ENCODE results near the gene GAPDH. TPM values are rescaled to one million over a fixed set of nuclear protein-coding genes. Genes with fewer than 3 reads are reported as not detected.
"Not testable (repeated sequence)": the region's sequence is repeated elsewhere in the genome, so short reads cannot be mapped to it uniquely, and the experiment has no call there.

Gene GAPDH
- polyA plus RNA-seq, 1 donor from 2014 or later = 1,479 TPM

DNA sequence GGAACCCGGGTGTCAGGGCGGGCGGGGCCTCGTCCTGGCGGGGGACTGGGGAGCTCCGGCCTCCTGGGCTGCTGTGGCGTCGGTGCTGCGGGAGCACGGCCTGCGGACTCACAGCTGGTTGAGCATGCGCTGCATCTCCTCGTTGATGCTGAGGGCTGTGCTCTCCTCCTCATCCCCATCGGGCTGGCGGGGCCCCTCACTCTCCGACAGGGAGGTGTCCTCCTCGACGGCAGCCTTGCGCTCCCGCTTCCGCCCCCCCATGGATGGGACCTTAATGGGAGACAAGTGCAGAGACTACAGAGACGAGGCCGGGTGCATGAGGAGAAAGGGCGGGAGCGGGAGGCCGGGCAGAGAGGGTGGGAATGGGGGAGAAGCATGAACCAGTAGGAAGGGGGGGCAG lies 14.2 kb downstream of the GAPDH start:
- peaks cover 5% of the 10 kb centered on the region for H3K36me3 Mint-ChIP-seq
- H3K4me1 Mint-ChIP-seq = peaks cover 3 to 8% (median 7%) of the 10 kb centered on the region in 3 donors
- H3K4me3 Mint-ChIP-seq = no peak overlapping the region
- no peak overlapping the region for H3K27ac Mint-ChIP-seq
- H3K27me3 Mint-ChIP-seq = no peaks in the 10 kb centered on the region
- H3K9me3 Mint-ChIP-seq = no peaks in the 10 kb centered on the region

DNA sequence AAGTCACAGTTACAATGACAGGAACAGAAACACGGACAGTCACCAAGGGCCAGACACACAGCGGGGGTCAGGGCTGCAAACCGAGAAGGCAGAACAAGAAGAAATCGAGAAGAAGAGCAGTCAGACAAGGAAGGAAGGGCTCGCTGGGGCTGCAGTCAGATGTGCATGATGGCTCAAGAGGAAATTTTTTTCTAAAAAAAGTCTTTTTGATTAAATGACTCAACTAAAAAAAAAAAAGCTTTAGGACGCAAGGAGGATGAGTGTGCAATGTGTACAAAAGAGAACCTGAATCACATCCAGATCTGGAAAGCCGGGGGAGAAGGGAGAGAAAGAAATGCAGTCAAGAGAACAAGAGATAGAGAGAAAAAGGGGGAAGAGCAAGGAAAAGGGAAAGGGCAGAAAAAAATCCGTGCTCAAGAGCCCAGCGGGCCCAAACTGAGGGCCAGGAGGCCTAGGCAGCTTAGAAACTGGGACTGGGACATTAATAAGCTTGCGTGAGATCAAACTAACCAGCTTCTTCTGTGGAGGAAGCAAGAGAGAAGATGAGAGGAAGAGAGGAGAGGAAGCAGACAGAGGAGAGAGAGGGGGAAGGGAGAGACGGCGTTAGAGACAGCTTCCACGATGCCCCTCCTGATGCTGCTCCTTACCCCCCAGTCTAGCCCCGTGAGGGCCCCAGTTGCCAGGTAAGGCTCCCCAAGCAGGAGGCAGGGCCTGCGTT lies 14.8 kb downstream of the GAPDH start:
- no peaks in the 10 kb centered on the region for H3K9me3 Mint-ChIP-seq
- peak overlapping the region in 1 of 3 donors; percentile 47 for H3K27ac Mint-ChIP-seq
- H3K4me1 Mint-ChIP-seq = peaks cover 5 to 12% (median 12%) of the 10 kb centered on the region in 3 donors
- H3K36me3 Mint-ChIP-seq = peaks cover 5% of the 10 kb centered on the region
- no peak overlapping the region for H3K4me3 Mint-ChIP-seq
- H3K27me3 Mint-ChIP-seq = no peaks in the 10 kb centered on the region

DNA sequence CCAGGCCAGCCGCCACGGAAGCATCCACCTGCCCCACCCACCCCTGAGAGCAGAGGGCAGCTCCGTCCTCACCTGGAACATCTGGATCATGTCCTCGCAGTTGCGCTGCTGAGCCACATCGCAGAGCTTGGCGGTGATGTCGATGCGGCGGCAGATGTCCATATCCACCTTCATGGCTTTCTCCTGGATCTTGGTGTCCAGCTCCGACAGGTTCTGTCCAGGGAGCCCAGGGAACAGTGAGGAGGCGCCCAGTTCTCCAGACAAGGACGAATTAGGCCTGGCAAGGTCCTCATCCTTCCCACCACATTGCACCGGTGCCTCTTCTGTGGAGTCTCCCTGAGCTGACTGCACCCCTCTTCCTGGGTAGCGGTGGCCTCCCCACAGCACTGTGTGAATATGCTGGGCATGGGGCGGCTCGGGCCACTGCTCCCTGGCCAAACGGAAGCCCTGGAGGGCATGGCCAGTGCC lies 15.4 kb downstream of the GAPDH start:
- H3K27me3 Mint-ChIP-seq = no peaks in the 10 kb centered on the region
- peak overlapping the region in 1 of 3 donors; percentile 47 for H3K27ac Mint-ChIP-seq
- peaks cover 10 to 18% (median 15%) of the 10 kb centered on the region in 3 donors for H3K4me1 Mint-ChIP-seq
- peaks cover 3% of the 10 kb centered on the region for H3K36me3 Mint-ChIP-seq
- H3K4me3 Mint-ChIP-seq = no peak overlapping the region
- H3K9me3 Mint-ChIP-seq = no peaks in the 10 kb centered on the region

DNA sequence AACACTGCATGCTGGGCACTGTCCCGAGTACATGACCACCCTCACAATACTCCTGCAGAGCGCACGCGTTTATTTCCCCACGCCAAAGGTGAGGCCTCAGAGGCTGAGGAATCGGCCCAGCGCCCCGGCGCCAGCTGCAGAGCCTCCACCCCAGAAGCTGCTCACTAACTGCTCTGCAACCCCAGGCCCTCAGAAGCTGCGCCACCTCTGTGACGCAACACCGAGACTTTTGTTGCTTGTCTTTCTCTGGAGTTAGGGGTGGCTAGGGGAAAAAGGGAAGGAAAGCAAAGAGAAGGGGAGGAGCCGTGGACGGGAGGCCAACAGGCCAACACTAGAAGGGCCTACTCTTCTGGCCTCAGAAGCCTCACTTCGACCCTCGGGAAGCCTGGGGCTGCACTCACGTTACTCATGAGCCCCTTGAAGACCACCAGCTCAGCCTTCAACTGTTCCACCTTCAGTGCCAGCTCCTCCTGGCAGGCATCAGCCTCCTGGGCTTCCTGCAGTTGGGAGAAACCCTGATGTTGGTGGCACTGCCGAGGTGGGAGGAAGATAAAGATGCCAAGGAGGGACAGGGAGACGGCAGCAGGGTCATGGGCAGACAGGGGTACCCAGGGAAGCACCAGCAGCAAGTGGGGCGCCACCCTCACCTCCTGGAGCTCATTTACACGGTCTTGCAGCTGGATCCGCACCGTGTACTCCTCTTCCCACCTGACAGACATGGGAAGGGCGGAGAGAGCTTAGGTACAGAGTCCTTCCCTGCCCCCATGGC lies 16.2 kb downstream of the GAPDH start:
- peaks cover 3% of the 10 kb centered on the region for H3K36me3 Mint-ChIP-seq
- H3K4me3 Mint-ChIP-seq = no peak overlapping the region
- peaks cover 1% of the 10 kb centered on the region for H3K27me3 Mint-ChIP-seq
- no peak overlapping the region for H3K27ac Mint-ChIP-seq
- peaks cover 10 to 23% (median 20%) of the 10 kb centered on the region in 3 donors for H3K4me1 Mint-ChIP-seq
- no peaks in the 10 kb centered on the region for H3K9me3 Mint-ChIP-seq

DNA sequence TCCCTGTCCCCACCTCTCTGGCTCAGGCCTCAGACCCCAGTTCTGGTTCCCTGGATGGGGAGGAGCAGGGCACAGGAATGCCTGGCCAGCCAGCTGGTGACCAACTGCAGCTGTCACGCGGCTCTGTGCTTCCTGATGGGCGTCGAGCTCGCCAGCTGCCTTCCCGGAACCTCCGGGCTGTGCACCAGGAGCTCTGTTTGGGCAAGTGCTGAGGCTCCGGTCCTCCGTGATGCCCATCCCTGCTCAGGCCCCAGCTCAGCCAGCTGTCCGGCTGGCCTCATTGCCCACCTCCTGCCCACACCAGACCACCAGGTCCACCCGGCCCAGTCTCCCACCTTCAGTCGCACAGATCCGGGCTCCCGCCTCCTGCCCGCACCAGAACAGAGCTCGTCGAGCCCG lies 16.7 kb downstream of the GAPDH start:
- Mint-ChIP-seq H3K36me3 (peaks cover 3% of the 10 kb centered on the region), H3K4me3 (peak overlapping the region in 1 of 4 donors; percentile 26), H3K27ac (no peak overlapping the region), H3K4me1 (peaks cover 12 to 23% (median 20%) of the 10 kb centered on the region in 3 donors), H3K9me3 (no peaks in the 10 kb centered on the region), H3K27me3 (peaks cover 1% of the 10 kb centered on the region)

DNA sequence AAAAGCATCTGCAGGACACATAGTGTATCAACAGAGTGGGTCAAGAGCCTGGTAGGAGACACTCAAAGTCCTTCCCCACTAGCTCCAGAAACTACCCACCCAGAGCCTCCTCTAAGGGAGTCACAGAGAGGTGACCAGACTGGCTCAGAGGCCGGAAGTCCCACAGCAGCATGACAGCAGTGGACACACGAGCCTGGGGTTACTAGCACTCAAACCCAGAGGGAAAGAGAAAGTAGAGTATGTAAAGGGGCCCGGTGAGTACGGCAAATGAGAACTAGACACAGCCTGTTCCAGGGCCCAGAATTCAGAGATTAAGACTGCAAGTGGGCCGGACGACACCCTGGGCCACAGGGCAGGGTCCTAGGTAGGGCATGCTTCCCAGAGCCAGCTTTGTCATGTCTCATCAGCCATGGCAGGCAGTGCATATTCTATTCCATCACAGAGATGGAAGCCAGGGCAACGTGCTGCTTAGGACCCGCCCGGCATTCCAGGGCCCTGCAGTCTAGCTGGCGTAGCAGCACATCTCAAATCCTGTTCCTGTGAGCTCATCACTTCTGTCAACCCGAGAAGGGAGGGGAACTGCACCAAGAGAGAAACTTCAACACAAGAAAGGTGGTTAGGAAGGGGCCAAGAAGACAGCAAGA lies 17.3 kb downstream of the GAPDH start:
- Mint-ChIP-seq H3K27me3 (peaks cover 1% of the 10 kb centered on the region), H3K4me1 (peaks cover 12 to 25% (median 23%) of the 10 kb centered on the region in 3 donors), H3K36me3 (peaks cover 3% of the 10 kb centered on the region), H3K9me3 (no peaks in the 10 kb centered on the region), H3K27ac (no peak overlapping the region), H3K4me3 (peak overlapping the region in 1 of 4 donors; percentile 26)

DNA sequence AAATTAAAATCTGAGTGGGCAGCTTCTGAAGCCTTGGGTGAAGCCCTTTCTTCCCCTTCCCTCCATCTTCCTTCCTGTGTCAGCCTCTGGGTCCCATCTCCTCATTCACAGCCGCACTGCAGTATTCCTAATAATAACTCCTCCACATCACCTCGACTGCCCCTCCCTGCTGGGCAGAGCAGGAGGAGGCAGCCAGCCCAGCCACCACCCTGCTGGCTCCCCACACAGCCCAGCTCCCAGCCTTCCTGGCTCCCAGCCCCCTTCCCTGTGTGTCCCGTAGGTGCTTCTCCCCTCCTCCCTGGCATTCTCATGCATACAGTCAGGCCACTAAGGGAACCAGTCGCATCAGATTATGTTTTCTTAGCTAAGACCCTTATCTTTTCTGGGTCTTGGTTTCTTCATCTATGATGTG lies 17.8 kb downstream of the GAPDH start:
- peak overlapping the region in 1 of 4 donors; percentile 12 for H3K4me3 Mint-ChIP-seq
- H3K27me3 Mint-ChIP-seq = peaks cover 1% of the 10 kb centered on the region
- H3K27ac Mint-ChIP-seq = no peak overlapping the region
- no peaks in the 10 kb centered on the region for H3K9me3 Mint-ChIP-seq
- peaks cover 12 to 27% (median 25%) of the 10 kb centered on the region in 3 donors for H3K4me1 Mint-ChIP-seq
- H3K36me3 Mint-ChIP-seq = peaks cover 3% of the 10 kb centered on the region

DNA sequence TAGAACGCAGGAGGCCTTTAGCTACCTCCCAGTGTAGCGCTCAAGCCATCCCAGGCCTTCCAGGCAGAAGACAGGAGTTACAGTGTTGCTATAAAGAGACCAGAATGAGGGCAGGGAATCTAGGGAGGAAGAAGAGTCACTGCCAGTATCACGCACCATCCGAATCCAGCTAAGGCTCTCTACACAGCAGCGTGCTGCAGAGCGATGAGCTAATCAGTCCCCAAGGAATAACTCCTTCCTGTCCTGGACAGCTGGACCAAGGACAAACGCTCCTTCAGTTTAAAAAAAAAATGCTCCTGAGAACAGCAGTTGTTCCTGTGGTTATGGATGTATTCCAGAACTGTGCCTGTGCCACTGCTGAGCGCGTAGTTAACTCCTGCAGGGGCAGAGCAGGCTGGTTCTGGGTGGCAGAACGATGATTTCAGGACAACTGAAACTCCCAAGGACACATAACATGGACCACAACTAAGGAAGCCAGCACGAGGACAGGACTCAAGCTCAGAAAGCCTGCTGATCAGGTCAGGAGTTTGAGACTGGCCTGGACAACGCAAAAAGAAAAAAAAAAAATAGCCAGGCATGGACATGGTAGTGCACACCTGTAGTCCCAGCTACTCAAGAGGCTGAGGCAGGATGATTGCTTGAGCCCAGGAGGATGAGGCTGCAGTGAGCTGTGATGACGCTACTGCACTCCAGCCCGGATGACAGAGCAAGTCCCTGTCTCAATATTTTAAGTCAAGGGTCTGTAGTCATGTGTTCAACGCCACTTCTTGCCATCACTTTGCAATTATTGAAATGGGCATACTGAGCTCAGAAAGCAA lies 18.9 kb downstream of the GAPDH start:
- Mint-ChIP-seq H3K4me3 (peak overlapping the region in 3 of 4 donors; percentile 28 to 35 (median 32)), H3K27me3 (peaks cover 1% of the 10 kb centered on the region), H3K36me3 (no peaks in the 10 kb centered on the region), H3K4me1 (peaks cover 12 to 27% (median 25%) of the 10 kb centered on the region in 3 donors), H3K9me3 (no peaks in the 10 kb centered on the region), H3K27ac (peak overlapping the region in 2 of 3 donors; percentile 17 to 67)

DNA sequence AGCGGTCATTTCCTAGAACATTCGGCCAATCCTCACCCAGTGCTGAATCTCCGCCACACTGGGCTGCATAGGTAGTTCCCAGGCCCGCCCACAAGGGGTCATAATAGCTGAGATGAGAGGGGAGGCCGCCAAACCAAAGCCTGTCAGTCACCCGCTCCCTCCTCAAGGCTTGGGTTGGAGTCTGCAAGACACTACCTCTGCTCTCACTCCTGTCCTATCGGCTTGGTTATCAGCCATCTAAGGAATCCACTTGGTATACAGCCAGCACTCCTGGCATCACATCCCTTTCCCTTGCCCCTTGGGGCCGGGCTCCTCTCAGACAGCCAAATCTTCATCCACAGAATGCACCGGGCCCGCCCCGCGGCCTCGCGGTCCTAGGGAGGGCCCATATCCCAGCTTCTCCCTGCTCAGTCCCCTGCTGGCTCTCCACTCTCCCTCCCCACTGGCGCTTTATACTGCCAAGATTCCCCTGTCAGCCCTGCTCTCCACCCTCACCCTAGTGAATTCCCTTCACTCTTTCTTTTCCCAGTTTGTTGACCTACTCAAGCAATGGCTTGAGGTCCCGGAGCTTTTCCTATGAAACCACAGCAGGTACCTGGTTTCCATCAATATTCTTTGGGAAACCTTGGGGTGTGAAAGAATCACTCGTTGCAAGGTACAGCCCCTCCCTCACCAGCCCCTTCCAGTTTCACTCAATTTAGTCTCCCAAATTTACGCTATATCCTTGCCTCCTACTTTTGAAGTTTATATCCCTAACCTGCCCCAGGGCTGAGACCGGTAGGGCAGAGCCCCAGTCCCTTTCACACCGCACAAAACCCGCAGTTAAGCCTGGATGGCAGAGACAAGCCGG lies 20.1 kb downstream of the GAPDH start:
- Mint-ChIP-seq H3K4me1 (peaks cover 10 to 27% (median 25%) of the 10 kb centered on the region in 3 donors), H3K27me3 (peaks cover 1% of the 10 kb centered on the region), H3K27ac (peak overlapping the region in 2 of 3 donors; percentile 45 to 80), H3K36me3 (no peaks in the 10 kb centered on the region), H3K9me3 (no peaks in the 10 kb centered on the region), H3K4me3 (peak overlapping the region; percentile 89 to 96 (median 92))

DNA sequence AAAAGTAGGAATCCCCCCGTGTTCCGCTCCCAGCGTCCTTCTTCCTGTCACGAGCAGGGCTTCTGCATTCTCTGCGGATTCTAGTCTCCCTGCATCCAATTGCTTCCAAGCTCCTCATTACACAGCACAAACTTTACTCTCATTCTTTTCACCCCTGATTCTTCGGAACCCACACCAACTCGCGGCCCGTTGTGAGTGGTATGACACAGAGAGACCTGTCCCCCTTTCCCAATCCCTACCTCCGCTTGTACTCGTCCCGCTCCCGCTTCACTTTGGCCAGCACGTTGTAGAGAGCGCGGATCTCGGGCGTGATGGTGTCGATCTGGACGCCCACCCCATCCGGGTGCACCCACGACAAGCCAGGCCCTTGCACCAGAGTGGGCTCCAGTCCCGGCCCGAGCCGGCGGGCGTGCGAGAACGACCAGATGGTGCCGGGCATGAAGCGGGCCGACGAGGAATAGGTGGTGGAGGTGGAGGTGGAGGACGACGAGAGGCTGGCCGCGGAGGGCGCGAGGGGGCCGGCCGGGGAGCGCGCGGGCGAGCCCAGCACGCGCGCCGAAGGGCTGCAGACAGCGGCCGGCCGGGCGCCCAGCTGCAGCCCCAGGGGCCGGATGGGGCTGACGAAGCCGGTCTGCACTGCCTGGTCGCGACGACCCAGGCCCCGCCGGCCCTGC lies 20.8 kb downstream of the GAPDH start:
- Mint-ChIP-seq H3K27ac (peak overlapping the region in 2 of 3 donors; percentile 45 to 80), H3K27me3 (peaks cover 1% of the 10 kb centered on the region), H3K36me3 (no peaks in the 10 kb centered on the region), H3K4me3 (peak overlapping the region; percentile 91 to 98 (median 94)), H3K9me3 (no peaks in the 10 kb centered on the region), H3K4me1 (peaks cover 9 to 27% (median 25%) of the 10 kb centered on the region in 3 donors)

DNA sequence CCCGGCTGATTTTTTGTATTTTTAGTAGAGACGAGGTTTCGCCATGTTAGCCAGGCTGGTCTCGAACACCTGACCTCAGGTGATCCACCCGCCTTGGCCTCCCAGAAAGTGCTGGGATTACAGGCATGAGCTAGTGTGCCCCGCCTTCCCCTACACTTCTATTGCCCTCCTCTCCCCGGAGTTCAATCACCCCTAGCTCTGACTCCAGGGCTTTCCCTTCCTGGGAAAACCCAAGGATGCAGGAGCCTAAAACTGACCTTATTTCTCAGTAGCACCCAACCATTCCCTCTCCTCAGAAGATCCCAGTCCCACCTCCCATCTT lies 22.1 kb downstream of the GAPDH start:
- not testable (repeated sequence) for H3K27me3 Mint-ChIP-seq, H3K9me3 Mint-ChIP-seq, H3K36me3 Mint-ChIP-seq
- H3K4me1 Mint-ChIP-seq = peaks cover 9 to 27% (median 25%) of the 10 kb centered on the region in 3 donors
- H3K27ac Mint-ChIP-seq = peak overlapping the region in 2 of 3 donors; percentile 73 to 86
- peak overlapping the region; percentile 91 to 98 (median 94) for H3K4me3 Mint-ChIP-seq

DNA sequence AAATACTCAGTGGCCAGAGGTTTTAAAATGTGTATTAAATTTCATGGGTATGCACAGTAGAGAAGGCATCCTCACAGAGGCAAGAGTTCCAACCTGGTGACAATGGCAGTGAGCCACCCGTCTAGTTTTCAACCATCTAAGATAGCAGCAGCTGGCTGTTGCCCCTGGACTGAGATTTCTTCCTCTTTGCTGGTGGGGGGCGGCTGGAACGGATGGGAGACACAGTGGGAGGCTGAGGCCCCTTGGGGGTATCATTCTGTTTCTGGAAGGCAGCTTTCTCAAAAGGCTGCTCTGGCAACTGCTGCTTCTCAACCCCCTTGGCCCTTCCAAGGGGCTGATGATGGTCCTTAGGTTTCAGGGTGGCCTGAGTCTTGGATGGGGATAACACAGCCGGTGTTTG lies 22.5 kb downstream of the GAPDH start:
- no peaks in the 10 kb centered on the region for H3K9me3 Mint-ChIP-seq
- peaks cover 1% of the 10 kb centered on the region for H3K27me3 Mint-ChIP-seq
- no peaks in the 10 kb centered on the region for H3K36me3 Mint-ChIP-seq
- peak overlapping the region; percentile 91 to 98 (median 94) for H3K4me3 Mint-ChIP-seq
- peak overlapping the region; percentile 53 to 73 (median 63) for H3K27ac Mint-ChIP-seq
- peaks cover 9 to 27% (median 25%) of the 10 kb centered on the region in 3 donors for H3K4me1 Mint-ChIP-seq

DNA sequence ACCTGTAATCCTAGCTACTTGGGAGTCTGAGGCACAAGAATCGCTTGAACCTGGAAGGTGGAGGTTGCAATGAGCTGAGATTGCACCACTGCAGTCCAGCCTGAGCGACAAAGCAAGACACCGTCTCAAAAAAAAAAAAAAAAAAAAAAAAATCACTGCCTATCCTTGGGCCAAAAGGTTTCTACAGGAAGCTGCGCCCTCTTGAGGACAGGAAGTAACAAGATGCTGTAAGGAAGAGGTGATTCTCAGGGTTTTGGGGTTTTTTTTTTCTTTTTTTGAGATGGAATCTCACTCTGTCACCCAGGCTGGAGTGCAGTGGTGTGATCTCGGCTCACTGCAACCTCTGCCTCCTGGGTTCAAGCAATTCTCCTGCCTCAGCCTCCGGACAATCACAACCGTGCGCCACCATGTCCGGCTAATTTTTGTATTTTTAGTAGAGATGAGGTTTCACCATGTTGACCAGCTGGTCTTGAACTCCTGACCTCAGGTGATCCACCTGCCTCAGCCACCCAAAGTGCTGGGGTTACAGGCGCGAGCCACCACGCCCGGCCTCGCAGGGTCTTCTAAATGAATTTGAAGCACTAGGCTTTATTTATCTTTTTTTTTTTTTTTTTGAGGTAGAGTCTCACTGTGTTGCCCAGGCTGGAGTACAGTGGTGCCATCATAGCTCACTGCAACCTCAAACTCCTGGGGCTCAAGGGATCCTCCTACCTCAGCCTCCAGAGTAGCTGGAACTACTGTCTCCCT lies 23.9 kb downstream of the GAPDH start:
- Mint-ChIP-seq H3K4me3 (peak overlapping the region in 2 of 4 donors; percentile 26 to 27), H3K27ac (peak overlapping the region in 1 of 3 donors; percentile 86)

More for the DNA sequence above, 23.9 kb downstream of the GAPDH start:
- H3K36me3 Mint-ChIP-seq, H3K9me3 Mint-ChIP-seq, H3K27me3 Mint-ChIP-seq: not testable (repeated sequence)
- H3K4me1 Mint-ChIP-seq = peaks cover 9 to 23% (median 16%) of the 10 kb centered on the region in 3 donors

All from IgD-negative memory B cell (primary cell).